Fibroblast of lung (primary cell): ENCODE data around the gene UPP2.

Experiments used
- CTCF ChIP-seq, 2 donors: IDR thresholded peaks in 1 of 2; conservative IDR thresholded peaks in 1 of 2; 1 replicate in 1 of 2; 2 replicates in 1 of 2; pipeline ENCODE4 v1.5.1; 2011 to 2012; ENCODE audit warnings: low read length in 2 of 2, control low read depth in 1 of 2, inconsistent platforms in 1 of 2, low read depth in 1 of 2, mild to moderate bottlenecking in 1 of 2
- EZH2 ChIP-seq: IDR thresholded peaks from 2 replicates; pipeline ENCODE4 v1.5.1; 2012; ENCODE audit warnings: low read length, control low read depth, mild to moderate bottlenecking; ENCODE audit errors: missing control alignments

- TF ChIP-seq CTCF (conservative IDR thresholded peaks at IDR 0.05 in 1 of 2, IDR thresholded peaks at IDR 0.05 in 1 of 2; ENCODE audit: low read depth in 1 of 2, low read length in 2 of 2) (no peak), EZH2 (no peak)
These were observed 29.3 kb downstream of the UPP2 start for GRCh38 chr2:158130832-158131473.
